Activated CD4-positive, alpha-beta T cell treated with anti-CD3 and anti-CD28 coated beads, Interleukin-2, amount 10 ng/mL, durations not matched to agents 7 days and 5 days (primary cell): ENCODE measurements around the gene BSND. TPM values are rescaled to one million over a fixed set of nuclear protein-coding genes. Genes with fewer than 3 reads are reported as not detected.

Experiments used
- CTCF ChIA-PET: fragments of 350-600 bp; sonication (Branson Sonifier 250); formaldehyde crosslinking; loops from one replicate; lab custom pipeline; 2021; ENCODE audit warnings: antibody characterized with exemption; lab: Charles Lee
- POLR2A ChIA-PET: fragments of 350-600 bp; sonication (Branson Sonifier 250); formaldehyde crosslinking; loops from one replicate; lab custom pipeline; 2021; ENCODE audit warnings: antibody characterized with exemption; lab: Charles Lee
- DNase-seq: peaks from one replicate; pipeline ENCODE4 v3.0.0-alpha.2; 2020
- H3K27ac Mint-ChIP-seq: one replicate; pipeline ENCODE4 v1.8.0; 2021; ENCODE audit warnings: mild to moderate bottlenecking, moderate library complexity, mixed read lengths
- H3K27me3 Mint-ChIP-seq: one replicate; pipeline ENCODE4 v1.8.0; 2021; ENCODE audit warnings: mixed read lengths
- H3K36me3 Mint-ChIP-seq: one replicate; pipeline ENCODE4 v1.8.0; 2021; ENCODE audit warnings: low read depth, mixed read lengths
- H3K4me1 Mint-ChIP-seq: one replicate; pipeline ENCODE4 v1.8.0; 2021; ENCODE audit warnings: mixed read lengths
- H3K4me3 Mint-ChIP-seq: one replicate; pipeline ENCODE4 v1.8.0; 2021; ENCODE audit warnings: mild to moderate bottlenecking, moderate library complexity, mixed read lengths
- H3K9me3 Mint-ChIP-seq: one replicate; pipeline ENCODE4 v1.8.0; 2021; ENCODE audit warnings: mixed read lengths
- total RNA-seq, 2 experiments: library from RNA; stranded (reverse); gene quantifications; one replicate each; pipeline ENCODE4 v1.2.3, GENCODE V29; 2021

The BSND gene
- total RNA-seq, 2 experiments from 2014 or later: 0.05 TPM; not detected in 1

- H3K4me1 Mint-ChIP-seq: no peaks in the 10 kb centered on the region
- no peak for DNase-seq
- no peak overlapping the region for H3K27ac Mint-ChIP-seq
- ChIA-PET POLR2A (interaction anchor here (0.9 kb wide), 1 partner anchor 32 kb away, joined by 3 read pairs; no protein-coding TSS in a partner anchor), CTCF (interaction anchor here (1.0 to 3.0 kb wide), 4 partner anchors 17 to 177 kb away, joined by 3 to 14 read pairs (median 4); partner anchors contain the start of gene TTC22)
- H3K27me3 Mint-ChIP-seq: peaks cover 56% of the 10 kb centered on the region
- no peaks in the 10 kb centered on the region for H3K36me3 Mint-ChIP-seq
- H3K4me3 Mint-ChIP-seq: no peak overlapping the region
- H3K9me3 Mint-ChIP-seq: no peaks in the 10 kb centered on the region
Measured at GRCh38 chr1:54978528-54979326, 20.0 kb upstream of the BSND start.

GRCh38 chr1:54979327-54979891 is 19.3 kb upstream of the BSND start:
- ChIA-PET CTCF (interaction anchor here (1.4 to 3.0 kb wide), 3 partner anchors 17 to 178 kb away, joined by 3 to 14 read pairs (median 5); partner anchors contain the start of gene TTC22), POLR2A (no interaction called here)
- Mint-ChIP-seq H3K36me3 (no peaks in the 10 kb centered on the region), H3K9me3 (no peaks in the 10 kb centered on the region), H3K4me3 (no peak overlapping the region), H3K4me1 (no peaks in the 10 kb centered on the region), H3K27ac (no peak overlapping the region), H3K27me3 (peaks cover 53% of the 10 kb centered on the region)
- no peak for DNase-seq

- no peaks in the 10 kb centered on the region for H3K4me1 Mint-ChIP-seq
- H3K36me3 Mint-ChIP-seq: no peaks in the 10 kb centered on the region
- POLR2A ChIA-PET: no interaction called here
- H3K9me3 Mint-ChIP-seq: no peaks in the 10 kb centered on the region
- no peak for DNase-seq
- CTCF ChIA-PET: interaction anchor here (3.0 kb wide), 1 partner anchor 34 kb away, joined by 14 read pairs; no protein-coding TSS in a partner anchor
- H3K27ac Mint-ChIP-seq: no peak overlapping the region
- H3K4me3 Mint-ChIP-seq: no peak overlapping the region
- H3K27me3 Mint-ChIP-seq: peaks cover 52% of the 10 kb centered on the region
Measured at GRCh38 chr1:54980046-54980527, 18.6 kb upstream of the BSND start.

- H3K27me3 Mint-ChIP-seq: peaks cover 46% of the 10 kb centered on the region
- H3K4me1 Mint-ChIP-seq: no peaks in the 10 kb centered on the region
- no peaks in the 10 kb centered on the region for H3K36me3 Mint-ChIP-seq
- DNase-seq: no peak
- POLR2A ChIA-PET: no interaction called here
- no peaks in the 10 kb centered on the region for H3K9me3 Mint-ChIP-seq
- CTCF ChIA-PET: no interaction called here
- H3K27ac Mint-ChIP-seq: no peak within 1 kb of the TSS
- H3K4me3 Mint-ChIP-seq: no peak within 1 kb of the TSS
Measured at GRCh38 chr1:54980528-54981241, 18.0 kb upstream of the BSND start, which contains the start of gene TMEM61. TSS of gene TMEM61 (plus strand) at chr1:54980628. CDS start at chr1:54981066, 438 bp downstream.

- no peak for DNase-seq
- Mint-ChIP-seq H3K36me3 (no peaks in the 10 kb centered on the region), H3K9me3 (no peaks in the 10 kb centered on the region), H3K27me3 (peaks cover 45% of the 10 kb centered on the region), H3K4me3 (no peak overlapping the region), H3K4me1 (no peaks in the 10 kb centered on the region), H3K27ac (no peak overlapping the region)
- POLR2A ChIA-PET: no interaction called here
- CTCF ChIA-PET: no interaction called here
Measured at GRCh38 chr1:54981466-54981865, 17.3 kb upstream of the BSND start.

GRCh38 chr1:54982739-54983138 is 16.0 kb upstream of the BSND start:
- DNase-seq: no peak
- no peaks in the 10 kb centered on the region for H3K4me1 Mint-ChIP-seq
- POLR2A ChIA-PET: no interaction called here
- H3K36me3 Mint-ChIP-seq: no peaks in the 10 kb centered on the region
- CTCF ChIA-PET: no interaction called here
- peaks cover 43% of the 10 kb centered on the region for H3K27me3 Mint-ChIP-seq
- no peak overlapping the region for H3K27ac Mint-ChIP-seq
- H3K4me3 Mint-ChIP-seq: no peak overlapping the region
- no peaks in the 10 kb centered on the region for H3K9me3 Mint-ChIP-seq

GRCh38 chr1:54984131-54984842 is 14.4 kb upstream of the BSND start:
- DNase-seq: no peak
- H3K9me3 Mint-ChIP-seq: no peaks in the 10 kb centered on the region
- H3K4me3 Mint-ChIP-seq: no peak overlapping the region
- H3K36me3 Mint-ChIP-seq: no peaks in the 10 kb centered on the region
- POLR2A ChIA-PET: no interaction called here
- H3K4me1 Mint-ChIP-seq: no peaks in the 10 kb centered on the region
- H3K27me3 Mint-ChIP-seq: peaks cover 35% of the 10 kb centered on the region
- H3K27ac Mint-ChIP-seq: no peak overlapping the region
- CTCF ChIA-PET: interaction anchor here (0.6 to 1.5 kb wide), 4 partner anchors 8 to 336 kb away, joined by 3 to 5 read pairs (median 4); no protein-coding TSS in a partner anchor

GRCh38 chr1:54985556-54985955 is 13.2 kb upstream of the BSND start:
- H3K4me1 Mint-ChIP-seq: no peaks in the 10 kb centered on the region
- H3K27ac Mint-ChIP-seq: no peak overlapping the region
- H3K9me3 Mint-ChIP-seq: no peaks in the 10 kb centered on the region
- POLR2A ChIA-PET: interaction anchor here (0.7 kb wide), 1 partner anchor 356 kb away, joined by 3 read pairs; no protein-coding TSS in a partner anchor
- H3K36me3 Mint-ChIP-seq: no peaks in the 10 kb centered on the region
- no peak overlapping the region for H3K4me3 Mint-ChIP-seq
- H3K27me3 Mint-ChIP-seq: peaks cover 25% of the 10 kb centered on the region
- CTCF ChIA-PET: interaction anchor here (1.5 to 2.9 kb wide), 2 partner anchors 11 to 41 kb away, joined by 5 to 20 read pairs; no protein-coding TSS in a partner anchor
- no peak for DNase-seq

GRCh38 chr1:54986025-54986424 is 12.7 kb upstream of the BSND start:
- CTCF ChIA-PET: interaction anchor here (1.5 to 2.9 kb wide), 3 partner anchors 11 to 41 kb away, joined by 4 to 20 read pairs (median 5); no protein-coding TSS in a partner anchor
- POLR2A ChIA-PET: no interaction called here
- no peak for DNase-seq
- Mint-ChIP-seq H3K9me3 (no peaks in the 10 kb centered on the region), H3K27me3 (peaks cover 24% of the 10 kb centered on the region), H3K27ac (no peak overlapping the region), H3K4me1 (no peaks in the 10 kb centered on the region), H3K36me3 (no peaks in the 10 kb centered on the region), H3K4me3 (no peak overlapping the region)

GRCh38 chr1:54986533-54986932 is 12.2 kb upstream of the BSND start:
- DNase-seq: no peak
- Mint-ChIP-seq H3K4me3 (no peak overlapping the region), H3K27me3 (peaks cover 19% of the 10 kb centered on the region), H3K36me3 (no peaks in the 10 kb centered on the region), H3K27ac (no peak overlapping the region), H3K9me3 (no peaks in the 10 kb centered on the region), H3K4me1 (no peaks in the 10 kb centered on the region)
- CTCF ChIA-PET: interaction anchor here (1.5 to 2.9 kb wide), 3 partner anchors 10 to 42 kb away, joined by 4 to 20 read pairs (median 5); no protein-coding TSS in a partner anchor
- POLR2A ChIA-PET: no interaction called here

GRCh38 chr1:54987427-54987826 is 11.3 kb upstream of the BSND start:
- H3K4me3 Mint-ChIP-seq: no peak overlapping the region
- no peak for DNase-seq
- peaks cover 12% of the 10 kb centered on the region for H3K27me3 Mint-ChIP-seq
- no peaks in the 10 kb centered on the region for H3K4me1 Mint-ChIP-seq
- H3K27ac Mint-ChIP-seq: no peak overlapping the region
- CTCF ChIA-PET: interaction anchor here (0.9 to 2.9 kb wide), 4 partner anchors 9 to 37 kb away, joined by 3 to 20 read pairs (median 4); no protein-coding TSS in a partner anchor
- no peaks in the 10 kb centered on the region for H3K36me3 Mint-ChIP-seq
- POLR2A ChIA-PET: no interaction called here
- no peaks in the 10 kb centered on the region for H3K9me3 Mint-ChIP-seq
